ENCODE results near the gene ZZZ3.
A peak's percentile ranks its signal among the peaks of the same experiment; 100 is the strongest.
"Not testable (repeated sequence)": the region's sequence is repeated elsewhere in the genome, so short reads cannot be mapped to it uniquely, and the experiment has no call there.

Gene ZZZ3

GRCh38 chr1:77687519-77687906 lies 5.1 kb upstream of the ZZZ3 start:
- H3K27me3 ChIP-seq (ENCODE audit: control insufficient read depth in 1 of 2, insufficient read depth in 2 of 2, low read length in 2 of 2) = no peaks in the 10 kb centered on the region
- H3K9ac ChIP-seq (ENCODE audit: low read length in 2 of 2) = no peak overlapping the region
- peaks cover 5% of the 10 kb centered on the region for H3K4me1 ChIP-seq (ENCODE audit: control insufficient read depth, insufficient read depth, low read length)
- no peak overlapping the region for H3K27ac ChIP-seq (ENCODE audit: low read length)
- H3K36me3 ChIP-seq (ENCODE audit: control insufficient read depth in 2 of 2, insufficient read depth in 2 of 2, low read length in 2 of 2) = peaks cover 0 to 2% of the 10 kb centered on the region in 2 donors
- H3K4me3 ChIP-seq (ENCODE audit: low read length in 2 of 2) = no peak overlapping the region
- no peaks in the 10 kb centered on the region for H3K9me3 ChIP-seq (ENCODE audit: control insufficient read depth in 2 of 2, low read length in 2 of 2)

GRCh38 chr1:77686796-77687518 lies 4.5 kb upstream of the ZZZ3 start:
- Histone ChIP-seq H3K36me3 (ENCODE audit: control insufficient read depth in 2 of 2, insufficient read depth in 2 of 2, low read length in 2 of 2) (peaks cover 0 to 2% of the 10 kb centered on the region in 2 donors), H3K27me3 (ENCODE audit: control insufficient read depth in 1 of 2, insufficient read depth in 2 of 2, low read length in 2 of 2) (no peaks in the 10 kb centered on the region), H3K9me3 (ENCODE audit: control insufficient read depth in 2 of 2, low read length in 2 of 2) (no peaks in the 10 kb centered on the region), H3K4me3 (ENCODE audit: low read length in 2 of 2) (no peak overlapping the region), H3K4me1 (ENCODE audit: control insufficient read depth, insufficient read depth, low read length) (peaks cover 5% of the 10 kb centered on the region), H3K9ac (ENCODE audit: low read length in 2 of 2) (no peak overlapping the region), H3K27ac (ENCODE audit: low read length) (no peak overlapping the region)

- no peaks in the 10 kb centered on the region for H3K27me3 ChIP-seq (ENCODE audit: control insufficient read depth in 1 of 2, insufficient read depth in 2 of 2, low read length in 2 of 2)
- H3K27ac ChIP-seq (ENCODE audit: low read length) = peak overlapping the region; percentile 89
- peak overlapping the region; percentile 91 to 97 for H3K4me3 ChIP-seq (ENCODE audit: low read length in 2 of 2)
- H3K4me1 ChIP-seq (ENCODE audit: control insufficient read depth, insufficient read depth, low read length) = peaks cover 5% of the 10 kb centered on the region
- H3K36me3 ChIP-seq (ENCODE audit: control insufficient read depth in 2 of 2, insufficient read depth in 2 of 2, low read length in 2 of 2) = no peaks in the 10 kb centered on the region
- peak overlapping the region; percentile 93 to 95 for H3K9ac ChIP-seq (ENCODE audit: low read length in 2 of 2)
- no peaks in the 10 kb centered on the region for H3K9me3 ChIP-seq (ENCODE audit: control insufficient read depth in 2 of 2, low read length in 2 of 2)
These were observed 996 bp upstream of the ZZZ3 start for GRCh38 chr1:77683160-77684148.

GRCh38 chr1:77680173-77680572 lies 2.3 kb downstream of the ZZZ3 start:
- no peaks in the 10 kb centered on the region for H3K36me3 ChIP-seq (ENCODE audit: control insufficient read depth in 2 of 2, insufficient read depth in 2 of 2, low read length in 2 of 2)
- no peak overlapping the region for H3K9ac ChIP-seq (ENCODE audit: low read length in 2 of 2)
- no peaks in the 10 kb centered on the region for H3K27me3 ChIP-seq (ENCODE audit: control insufficient read depth in 1 of 2, insufficient read depth in 2 of 2, low read length in 2 of 2)
- H3K27ac ChIP-seq (ENCODE audit: low read length) = no peak overlapping the region
- H3K4me1 ChIP-seq (ENCODE audit: control insufficient read depth, insufficient read depth, low read length) = peaks cover 5% of the 10 kb centered on the region
- no peaks in the 10 kb centered on the region for H3K9me3 ChIP-seq (ENCODE audit: control insufficient read depth in 2 of 2, low read length in 2 of 2)
- H3K4me3 ChIP-seq (ENCODE audit: low read length in 2 of 2) = no peak overlapping the region

GRCh38 chr1:77678660-77679610 lies 3.5 kb downstream of the ZZZ3 start:
- H3K27me3 ChIP-seq (ENCODE audit: control insufficient read depth in 1 of 2, insufficient read depth in 2 of 2, low read length in 2 of 2) = no peaks in the 10 kb centered on the region
- H3K36me3 ChIP-seq (ENCODE audit: control insufficient read depth in 2 of 2, insufficient read depth in 2 of 2, low read length in 2 of 2) = no peaks in the 10 kb centered on the region
- no peak overlapping the region for H3K9ac ChIP-seq (ENCODE audit: low read length in 2 of 2)
- H3K27ac ChIP-seq (ENCODE audit: low read length) = no peak overlapping the region
- H3K9me3 ChIP-seq (ENCODE audit: control insufficient read depth in 2 of 2, low read length in 2 of 2) = no peaks in the 10 kb centered on the region
- H3K4me1 ChIP-seq (ENCODE audit: control insufficient read depth, insufficient read depth, low read length) = peaks cover 5% of the 10 kb centered on the region
- H3K4me3 ChIP-seq (ENCODE audit: low read length in 2 of 2) = no peak overlapping the region

GRCh38 chr1:77674807-77675206 lies 7.7 kb downstream of the ZZZ3 start:
- not testable (repeated sequence) for H3K4me1 ChIP-seq (ENCODE audit: control insufficient read depth, insufficient read depth, low read length); H3K27ac ChIP-seq (ENCODE audit: low read length)

GRCh38 chr1:77673716-77674355 lies 8.6 kb downstream of the ZZZ3 start:
- Histone ChIP-seq H3K4me3 (ENCODE audit: low read length in 2 of 2) (no peak overlapping the region), H3K27ac (ENCODE audit: low read length) (no peak overlapping the region), H3K36me3 (ENCODE audit: control insufficient read depth in 2 of 2, insufficient read depth in 2 of 2, low read length in 2 of 2) (no peaks in the 10 kb centered on the region), H3K4me1 (ENCODE audit: control insufficient read depth, insufficient read depth, low read length) (peaks cover 3% of the 10 kb centered on the region), H3K9me3 (ENCODE audit: control insufficient read depth in 2 of 2, low read length in 2 of 2) (no peaks in the 10 kb centered on the region), H3K27me3 (ENCODE audit: control insufficient read depth in 1 of 2, insufficient read depth in 2 of 2, low read length in 2 of 2) (no peaks in the 10 kb centered on the region), H3K9ac (ENCODE audit: low read length in 2 of 2) (no peak overlapping the region)

More at GRCh38 chr1:77674807-77675206, 7.7 kb downstream of the ZZZ3 start:
- H3K27me3 ChIP-seq (ENCODE audit: control insufficient read depth in 1 of 2, insufficient read depth in 2 of 2, low read length in 2 of 2); H3K9me3 ChIP-seq (ENCODE audit: control insufficient read depth in 2 of 2, low read length in 2 of 2); H3K36me3 ChIP-seq (ENCODE audit: control insufficient read depth in 2 of 2, insufficient read depth in 2 of 2, low read length in 2 of 2); H3K9ac ChIP-seq (ENCODE audit: low read length in 2 of 2); H3K4me3 ChIP-seq (ENCODE audit: low read length in 2 of 2): not testable (repeated sequence)

GRCh38 chr1:77673030-77673429 lies 9.4 kb downstream of the ZZZ3 start:
- no peaks in the 10 kb centered on the region for H3K27me3 ChIP-seq (ENCODE audit: control insufficient read depth in 1 of 2, insufficient read depth in 2 of 2, low read length in 2 of 2)
- no peak overlapping the region for H3K9ac ChIP-seq (ENCODE audit: low read length in 2 of 2)
- H3K9me3 ChIP-seq (ENCODE audit: control insufficient read depth in 2 of 2, low read length in 2 of 2) = no peaks in the 10 kb centered on the region
- peaks cover 3% of the 10 kb centered on the region for H3K4me1 ChIP-seq (ENCODE audit: control insufficient read depth, insufficient read depth, low read length)
- H3K36me3 ChIP-seq (ENCODE audit: control insufficient read depth in 2 of 2, insufficient read depth in 2 of 2, low read length in 2 of 2) = no peaks in the 10 kb centered on the region
- no peak overlapping the region for H3K4me3 ChIP-seq (ENCODE audit: low read length in 2 of 2)
- H3K27ac ChIP-seq (ENCODE audit: low read length) = no peak overlapping the region

GRCh38 chr1:77672374-77672773 lies 10.1 kb downstream of the ZZZ3 start:
- no peak overlapping the region for H3K9ac ChIP-seq (ENCODE audit: low read length in 2 of 2)
- no peaks in the 10 kb centered on the region for H3K9me3 ChIP-seq (ENCODE audit: control insufficient read depth in 2 of 2, low read length in 2 of 2)
- H3K36me3 ChIP-seq (ENCODE audit: control insufficient read depth in 2 of 2, insufficient read depth in 2 of 2, low read length in 2 of 2) = no peaks in the 10 kb centered on the region
- no peak overlapping the region for H3K27ac ChIP-seq (ENCODE audit: low read length)
- peaks cover 3% of the 10 kb centered on the region for H3K4me1 ChIP-seq (ENCODE audit: control insufficient read depth, insufficient read depth, low read length)
- H3K4me3 ChIP-seq (ENCODE audit: low read length in 2 of 2) = no peak overlapping the region
- H3K27me3 ChIP-seq (ENCODE audit: control insufficient read depth in 1 of 2, insufficient read depth in 2 of 2, low read length in 2 of 2) = no peaks in the 10 kb centered on the region

- peaks cover 3% of the 10 kb centered on the region for H3K4me1 ChIP-seq (ENCODE audit: control insufficient read depth, insufficient read depth, low read length)
- no peaks in the 10 kb centered on the region for H3K9me3 ChIP-seq (ENCODE audit: control insufficient read depth in 2 of 2, low read length in 2 of 2)
- H3K36me3 ChIP-seq (ENCODE audit: control insufficient read depth in 2 of 2, insufficient read depth in 2 of 2, low read length in 2 of 2) = no peaks in the 10 kb centered on the region
- no peak overlapping the region for H3K27ac ChIP-seq (ENCODE audit: low read length)
- no peak overlapping the region for H3K9ac ChIP-seq (ENCODE audit: low read length in 2 of 2)
- peak overlapping the region in 1 of 2 donors; percentile 35 for H3K4me3 ChIP-seq (ENCODE audit: low read length in 2 of 2)
- no peaks in the 10 kb centered on the region for H3K27me3 ChIP-seq (ENCODE audit: control insufficient read depth in 1 of 2, insufficient read depth in 2 of 2, low read length in 2 of 2)
These were observed 10.6 kb downstream of the ZZZ3 start for GRCh38 chr1:77671836-77672235.
